ENCODE results near the gene RASD2.

The RASD2 gene

DNA sequence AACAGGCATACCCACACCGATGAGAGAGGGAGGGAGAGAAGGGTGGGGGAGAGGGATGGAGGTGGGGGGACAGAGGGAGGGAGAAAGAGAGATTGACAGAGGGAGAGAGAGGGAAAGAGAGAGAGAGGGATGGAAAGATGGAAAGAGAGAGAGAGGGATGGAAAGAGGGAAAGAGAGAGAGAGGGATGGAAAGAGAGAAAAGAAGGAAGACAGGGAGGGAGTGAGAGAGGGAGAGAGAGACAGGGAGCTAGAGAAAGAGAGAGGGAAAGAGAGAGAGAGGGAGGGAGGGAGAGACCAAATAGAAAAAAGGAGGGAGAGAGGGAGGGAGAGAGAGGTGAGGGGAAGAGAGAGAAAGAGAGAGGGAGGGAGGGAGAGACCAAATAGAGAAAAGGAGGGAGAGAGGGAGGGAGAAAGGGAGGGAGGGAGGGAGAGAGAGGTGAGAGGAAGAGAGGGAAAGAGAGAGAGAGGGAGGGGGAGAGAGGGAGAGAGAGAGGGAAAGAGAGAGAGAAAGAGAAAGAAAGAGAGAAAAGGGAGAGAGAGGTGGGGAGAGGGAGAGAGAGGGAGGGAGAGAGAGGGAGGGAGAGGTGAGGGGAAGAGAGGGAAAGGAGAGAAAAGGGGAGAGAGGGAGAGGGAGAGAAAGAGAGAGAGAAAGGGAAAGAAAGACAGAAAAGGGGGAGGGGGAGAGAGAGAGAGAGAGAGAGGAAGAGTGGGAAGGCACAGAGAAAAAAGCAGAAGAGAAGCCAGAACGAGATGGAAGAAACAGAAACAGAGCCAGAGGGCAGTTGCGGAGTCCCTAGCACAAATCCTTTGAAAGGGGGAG lies 52.6 kb downstream of the RASD2 start:
- TF ChIP-seq, protein P1, sequence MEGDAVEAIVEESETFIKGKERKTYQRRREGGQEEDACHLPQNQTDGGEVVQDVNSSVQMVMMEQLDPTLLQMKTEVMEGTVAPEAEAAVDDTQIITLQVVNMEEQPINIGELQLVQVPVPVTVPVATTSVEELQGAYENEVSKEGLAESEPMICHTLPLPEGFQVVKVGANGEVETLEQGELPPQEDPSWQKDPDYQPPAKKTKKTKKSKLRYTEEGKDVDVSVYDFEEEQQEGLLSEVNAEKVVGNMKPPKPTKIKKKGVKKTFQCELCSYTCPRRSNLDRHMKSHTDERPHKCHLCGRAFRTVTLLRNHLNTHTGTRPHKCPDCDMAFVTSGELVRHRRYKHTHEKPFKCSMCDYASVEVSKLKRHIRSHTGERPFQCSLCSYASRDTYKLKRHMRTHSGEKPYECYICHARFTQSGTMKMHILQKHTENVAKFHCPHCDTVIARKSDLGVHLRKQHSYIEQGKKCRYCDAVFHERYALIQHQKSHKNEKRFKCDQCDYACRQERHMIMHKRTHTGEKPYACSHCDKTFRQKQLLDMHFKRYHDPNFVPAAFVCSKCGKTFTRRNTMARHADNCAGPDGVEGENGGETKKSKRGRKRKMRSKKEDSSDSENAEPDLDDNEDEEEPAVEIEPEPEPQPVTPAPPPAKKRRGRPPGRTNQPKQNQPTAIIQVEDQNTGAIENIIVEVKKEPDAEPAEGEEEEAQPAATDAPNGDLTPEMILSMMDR (IDR thresholded peaks at IDR 0.05), result no peak
- no peaks in the 10 kb centered on the region for H3K9me3 Mint-ChIP-seq
- no peaks in the 10 kb centered on the region for H3K36me3 Mint-ChIP-seq (ENCODE audit: low read depth)
- DNase-seq, result no peak
- peaks cover 50% of the 10 kb centered on the region for H3K4me1 Mint-ChIP-seq
- H3K27me3 Mint-ChIP-seq (ENCODE audit: low read depth, poor library complexity), result peaks cover 13% of the 10 kb centered on the region
- H3K27ac Mint-ChIP-seq, result peak overlapping the region; percentile 25
- no peak overlapping the region for H3K4me3 Mint-ChIP-seq

- H3K4me1 Mint-ChIP-seq, result peaks cover 50% of the 10 kb centered on the region
- no peak overlapping the region for H3K27ac Mint-ChIP-seq
- no peaks in the 10 kb centered on the region for H3K9me3 Mint-ChIP-seq
- DNase-seq, result no peak
- H3K36me3 Mint-ChIP-seq (ENCODE audit: low read depth), result no peaks in the 10 kb centered on the region
- H3K4me3 Mint-ChIP-seq, result no peak overlapping the region
- TF ChIP-seq, protein P1 (IDR thresholded peaks at IDR 0.05), result no peak
- H3K27me3 Mint-ChIP-seq (ENCODE audit: low read depth, poor library complexity), result peaks cover 9% of the 10 kb centered on the region
Observed at GRCh38 chr22:35593891-35594470, 53.4 kb downstream of the RASD2 start.

- TF ChIP-seq, protein P1 (IDR thresholded peaks at IDR 0.05), result no peak
- no peak overlapping the region for H3K4me3 Mint-ChIP-seq
- H3K27me3 Mint-ChIP-seq (ENCODE audit: low read depth, poor library complexity), result peaks cover 9% of the 10 kb centered on the region
- H3K4me1 Mint-ChIP-seq, result peaks cover 48% of the 10 kb centered on the region
- H3K36me3 Mint-ChIP-seq (ENCODE audit: low read depth), result no peaks in the 10 kb centered on the region
- no peak overlapping the region for H3K27ac Mint-ChIP-seq
- no peak for DNase-seq
- no peaks in the 10 kb centered on the region for H3K9me3 Mint-ChIP-seq
Observed at GRCh38 chr22:35594686-35595085, 54.1 kb downstream of the RASD2 start.

DNA sequence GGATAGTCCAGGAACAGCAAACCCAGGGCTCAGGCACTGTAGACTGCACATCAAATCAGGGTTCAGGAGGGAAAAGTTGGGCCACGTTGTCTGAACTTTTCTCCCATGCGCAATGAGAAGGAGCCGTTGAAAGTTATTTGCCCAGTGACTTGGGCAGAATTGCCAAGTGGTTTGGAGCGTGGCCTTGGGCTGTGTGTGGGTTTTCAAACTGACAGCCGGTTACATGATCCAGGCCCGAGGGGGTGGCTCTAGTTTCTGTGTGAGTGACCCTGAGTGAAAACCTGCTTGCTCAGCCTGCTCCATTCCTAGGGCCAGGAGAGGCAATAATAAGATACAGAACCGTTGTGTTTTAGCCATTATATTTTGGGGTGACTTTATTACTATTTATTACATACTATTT lies 56.2 kb downstream of the RASD2 start:
- peaks cover 43% of the 10 kb centered on the region for H3K4me1 Mint-ChIP-seq
- H3K27ac Mint-ChIP-seq, result no peak overlapping the region
- H3K36me3 Mint-ChIP-seq (ENCODE audit: low read depth), result no peaks in the 10 kb centered on the region
- H3K9me3 Mint-ChIP-seq, result no peaks in the 10 kb centered on the region
- no peak for DNase-seq
- no peak overlapping the region for H3K4me3 Mint-ChIP-seq
- TF ChIP-seq, protein P1 (IDR thresholded peaks at IDR 0.05), result no peak
- peaks cover 9% of the 10 kb centered on the region for H3K27me3 Mint-ChIP-seq (ENCODE audit: low read depth, poor library complexity)

GRCh38 chr22:35597692-35598395 lies 57.2 kb downstream of the RASD2 start:
- TF ChIP-seq, protein P1 (IDR thresholded peaks at IDR 0.05), result no peak
- H3K4me1 Mint-ChIP-seq, result peaks cover 33% of the 10 kb centered on the region
- no peaks in the 10 kb centered on the region for H3K9me3 Mint-ChIP-seq
- H3K27me3 Mint-ChIP-seq (ENCODE audit: low read depth, poor library complexity), result peaks cover 9% of the 10 kb centered on the region
- H3K27ac Mint-ChIP-seq, result no peak overlapping the region
- no peaks in the 10 kb centered on the region for H3K36me3 Mint-ChIP-seq (ENCODE audit: low read depth)
- no peak overlapping the region for H3K4me3 Mint-ChIP-seq
- no peak for DNase-seq

Data from nephron progenitor cell (in vitro differentiated cells).